GM12892 (cell line): Measurements from ENCODE around the gene GPNMB.

ENCODE experiments used
- POLR2A ChIP-seq: IDR thresholded peaks from 2 replicates; pipeline ENCODE4 v1.6.1; 2011; ENCODE audit warnings: low read depth, low read length, control low read depth
- POLR2AphosphoS5 ChIP-seq: IDR thresholded peaks from 2 replicates; pipeline ENCODE4 v1.6.1; 2011; ENCODE audit warnings: low read depth, low read length, control low read depth
- TAF1 ChIP-seq: IDR thresholded peaks from 2 replicates; pipeline ENCODE4 v1.6.1; 2011; ENCODE audit warnings: low read depth, mild to moderate bottlenecking, control low read depth, low read length, borderline replicate concordance

- TF ChIP-seq POLR2A (no peak), POLR2AphosphoS5 (no peak), TAF1 (no peak)
Observed at GRCh38 chr7:23249486-23249885, 2.9 kb downstream of the GPNMB start.
